Measurements from ENCODE around the gene TMEM225.

DNA sequence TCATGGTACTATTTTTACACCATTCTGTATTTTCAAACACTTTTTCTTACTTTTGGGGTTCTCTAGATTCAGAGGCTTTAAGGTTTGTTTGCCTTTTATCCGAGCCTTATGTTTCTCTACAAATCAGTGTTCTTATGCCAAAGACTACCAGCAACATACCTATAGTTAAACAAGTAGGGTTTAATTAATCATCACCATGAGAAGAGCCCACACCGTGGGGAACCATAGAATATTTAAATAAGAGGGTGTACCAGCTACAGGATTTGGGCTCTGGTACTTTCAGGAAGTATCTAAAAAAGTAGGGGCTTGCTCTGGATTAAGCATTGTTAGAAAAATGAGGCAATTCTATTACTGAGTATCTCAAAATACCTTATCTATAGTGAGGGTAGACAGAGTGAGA lies 25.7 kb downstream of the TMEM225 start:
- TF ChIP-seq, protein P1, sequence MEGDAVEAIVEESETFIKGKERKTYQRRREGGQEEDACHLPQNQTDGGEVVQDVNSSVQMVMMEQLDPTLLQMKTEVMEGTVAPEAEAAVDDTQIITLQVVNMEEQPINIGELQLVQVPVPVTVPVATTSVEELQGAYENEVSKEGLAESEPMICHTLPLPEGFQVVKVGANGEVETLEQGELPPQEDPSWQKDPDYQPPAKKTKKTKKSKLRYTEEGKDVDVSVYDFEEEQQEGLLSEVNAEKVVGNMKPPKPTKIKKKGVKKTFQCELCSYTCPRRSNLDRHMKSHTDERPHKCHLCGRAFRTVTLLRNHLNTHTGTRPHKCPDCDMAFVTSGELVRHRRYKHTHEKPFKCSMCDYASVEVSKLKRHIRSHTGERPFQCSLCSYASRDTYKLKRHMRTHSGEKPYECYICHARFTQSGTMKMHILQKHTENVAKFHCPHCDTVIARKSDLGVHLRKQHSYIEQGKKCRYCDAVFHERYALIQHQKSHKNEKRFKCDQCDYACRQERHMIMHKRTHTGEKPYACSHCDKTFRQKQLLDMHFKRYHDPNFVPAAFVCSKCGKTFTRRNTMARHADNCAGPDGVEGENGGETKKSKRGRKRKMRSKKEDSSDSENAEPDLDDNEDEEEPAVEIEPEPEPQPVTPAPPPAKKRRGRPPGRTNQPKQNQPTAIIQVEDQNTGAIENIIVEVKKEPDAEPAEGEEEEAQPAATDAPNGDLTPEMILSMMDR (IDR thresholded peaks at IDR 0.05 in 2 of 3, conservative IDR thresholded peaks at IDR 0.05 in 1 of 3; ENCODE audit: control insufficient read depth in 2 of 3, extremely low read depth in 1 of 3, insufficient read depth in 1 of 3, low read depth in 3 of 3, low read length in 3 of 3) = no peak
- no peak for TF ChIP-seq SREBF1 (IDR thresholded peaks at IDR 0.05; ENCODE audit: low read length)
- TF ChIP-seq STAT1 (conservative IDR thresholded peaks at IDR 0.05) = no peak
- TF ChIP-seq, protein P2, sequence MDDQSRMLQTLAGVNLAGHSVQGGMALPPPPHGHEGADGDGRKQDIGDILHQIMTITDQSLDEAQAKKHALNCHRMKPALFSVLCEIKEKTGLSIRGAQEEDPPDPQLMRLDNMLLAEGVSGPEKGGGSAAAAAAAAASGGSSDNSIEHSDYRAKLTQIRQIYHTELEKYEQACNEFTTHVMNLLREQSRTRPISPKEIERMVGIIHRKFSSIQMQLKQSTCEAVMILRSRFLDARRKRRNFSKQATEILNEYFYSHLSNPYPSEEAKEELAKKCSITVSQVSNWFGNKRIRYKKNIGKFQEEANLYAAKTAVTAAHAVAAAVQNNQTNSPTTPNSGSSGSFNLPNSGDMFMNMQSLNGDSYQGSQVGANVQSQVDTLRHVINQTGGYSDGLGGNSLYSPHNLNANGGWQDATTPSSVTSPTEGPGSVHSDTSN (IDR thresholded peaks at IDR 0.05; ENCODE audit: insufficient replicate concordance, low read depth, low read length) = no peak
- TF ChIP-seq HCFC1 (IDR thresholded peaks at IDR 0.05; ENCODE audit: low read length) = no peak
- no peak for TF ChIP-seq POLR2AphosphoS5 (IDR thresholded peaks at IDR 0.05; ENCODE audit: low read length)
- TF ChIP-seq, protein P3, sequence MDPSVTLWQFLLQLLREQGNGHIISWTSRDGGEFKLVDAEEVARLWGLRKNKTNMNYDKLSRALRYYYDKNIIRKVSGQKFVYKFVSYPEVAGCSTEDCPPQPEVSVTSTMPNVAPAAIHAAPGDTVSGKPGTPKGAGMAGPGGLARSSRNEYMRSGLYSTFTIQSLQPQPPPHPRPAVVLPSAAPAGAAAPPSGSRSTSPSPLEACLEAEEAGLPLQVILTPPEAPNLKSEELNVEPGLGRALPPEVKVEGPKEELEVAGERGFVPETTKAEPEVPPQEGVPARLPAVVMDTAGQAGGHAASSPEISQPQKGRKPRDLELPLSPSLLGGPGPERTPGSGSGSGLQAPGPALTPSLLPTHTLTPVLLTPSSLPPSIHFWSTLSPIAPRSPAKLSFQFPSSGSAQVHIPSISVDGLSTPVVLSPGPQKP (IDR thresholded peaks at IDR 0.05; ENCODE audit: low read depth, low read length) = no peak
- TF ChIP-seq EZH2 (IDR thresholded peaks at IDR 0.05; ENCODE audit: borderline replicate concordance, control insufficient read depth, low read depth, low read length) = no peak

All from GM12878 (cell line).